SK-N-MC (cell line): ENCODE measurements around the gene NIPAL4.

Experiments
- DNase-seq: peaks from one replicate; pipeline ENCODE4 v3.0.0-alpha.2; 2011; ENCODE audit warnings: low read depth, low spot score
- H3K27ac ChIP-seq: fragments of 200-600 bp; sonication (generic); 2 replicates; pipeline ENCODE4 v1.5.1; 2016; ENCODE audit warnings: mixed run types
- H3K36me3 ChIP-seq: fragments of 200-600 bp; sonication (generic); 2 replicates; pipeline ENCODE4 v1.6.1; 2017; ENCODE audit warnings: antibody characterized with exemption, low read length, mixed read lengths; ENCODE audit not compliant: insufficient read depth
- H3K4me3 ChIP-seq: fragments of 200-600 bp; sonication (generic); 2 replicates; pipeline ENCODE4 v1.5.1; 2016
- H3K9ac ChIP-seq: fragments of 200-600 bp; sonication (generic); 2 replicates; pipeline ENCODE4 v1.8.0; 2017; ENCODE audit warnings: mixed run types, mixed read lengths; ENCODE audit not compliant: insufficient read length
- H3K9me3 ChIP-seq: fragments of 200-600 bp; sonication (generic); 2 replicates; pipeline ENCODE4 v1.6.1; 2017; ENCODE audit warnings: low read depth, mild to moderate bottlenecking, antibody characterized with exemption, low read length, moderate library complexity, mixed read lengths
- EZH2 ChIP-seq: fragments of 200-600 bp; sonication (generic); IDR thresholded peaks from one replicate; pipeline ENCODE4 v1.6.1; 2017; ENCODE audit warnings: antibody characterized with exemption
- FOXP2 ChIP-seq: optimal IDR thresholded peaks from 2 replicates; pipeline ENCODE3; 2011; ENCODE audit warnings: mild to moderate bottlenecking, moderate library complexity; ENCODE audit not compliant: insufficient read depth; ENCODE audit errors: extremely low read length, control extremely low read depth
- POLR2AphosphoS5 ChIP-seq: IDR thresholded peaks from 2 replicates; pipeline ENCODE4 v1.6.1; 2012; ENCODE audit warnings: mild to moderate bottlenecking, low read depth, low read length, borderline replicate concordance

The NIPAL4 gene

GRCh38 chr5:157520911-157521703 is 61.1 kb downstream of the NIPAL4 start:
- Histone ChIP-seq H3K4me3 (no peak overlapping the region), H3K9me3 (no peaks in the 10 kb centered on the region), H3K27ac (no peak overlapping the region), H3K9ac (no peak overlapping the region), H3K36me3 (no peaks in the 10 kb centered on the region)
- no peak for DNase-seq
- TF ChIP-seq FOXP2, result no peak

- no peak for TF ChIP-seq FOXP2
- TF ChIP-seq POLR2AphosphoS5, result no peak
- TF ChIP-seq EZH2, result no peak
- no peak overlapping the region for H3K9ac ChIP-seq
- H3K4me3 ChIP-seq, result no peak overlapping the region
- H3K36me3 ChIP-seq, result no peaks in the 10 kb centered on the region
- no peak for DNase-seq
- no peaks in the 10 kb centered on the region for H3K9me3 ChIP-seq
- H3K27ac ChIP-seq, result no peak overlapping the region
These were observed 61.7 kb downstream of the NIPAL4 start for GRCh38 chr5:157521704-157522029.

GRCh38 chr5:157523976-157524375 is 64.0 kb downstream of the NIPAL4 start:
- DNase-seq, result no peak
- no peak for TF ChIP-seq POLR2AphosphoS5
- no peak for TF ChIP-seq FOXP2
- no peak for TF ChIP-seq EZH2
- Histone ChIP-seq H3K36me3 (no peaks in the 10 kb centered on the region), H3K9me3 (no peaks in the 10 kb centered on the region), H3K4me3 (no peak overlapping the region), H3K27ac (no peak overlapping the region), H3K9ac (no peak overlapping the region)
